K562 (cell line): ENCODE results near the gene GAS2L1. TPM values are rescaled to one million over a fixed set of nuclear protein-coding genes. Genes with fewer than 3 reads are reported as not detected.

ENCODE experiments used
- ADNP ChIP-seq: fragments of 200-800 bp; sonication (Bioruptor generic); IDR thresholded peaks from 2 replicates; pipeline ENCODE4 v1.6.1; 2016; ENCODE audit warnings: missing genetic modification characterization, missing compliant biosample characterization
- ARID4B ChIP-seq: sonication (generic); formaldehyde crosslinking; IDR thresholded peaks from 2 replicates; pipeline ENCODE4 v1.8.0; 2022; ENCODE audit warnings: mild to moderate bottlenecking, missing genetic modification reagents
- C11orf30 ChIP-seq: fragments of 450-650 bp; IDR thresholded peaks from 2 replicates; pipeline ENCODE4 v1.6.1; 2016; ENCODE audit warnings: low read depth, mild to moderate bottlenecking
- CXXC5 ChIP-seq: fragments of 250-450 bp; sonication (Bioruptor Pico); IDR thresholded peaks from 2 replicates; pipeline ENCODE4 v1.8.0; 2022; ENCODE audit warnings: inconsistent platforms, mild to moderate bottlenecking, moderate library complexity
- GATA2 ChIP-seq: sonication (generic); formaldehyde crosslinking; IDR thresholded peaks from 2 replicates; pipeline ENCODE4 v1.4.0; 2020; ENCODE audit warnings: mild to moderate bottlenecking, missing genetic modification reagents
- GATAD2B ChIP-seq: fragments of 450-650 bp; IDR thresholded peaks from 2 replicates; pipeline ENCODE4 v1.6.1; 2017; ENCODE audit warnings: mild to moderate bottlenecking, borderline replicate concordance
- GTF2F1 ChIP-seq: IDR thresholded peaks from 2 replicates; pipeline ENCODE4 v1.6.1; 2011; ENCODE audit warnings: low read depth, low read length, improper control_type of control experiment
- KDM1A ChIP-seq, 2 experiments: fragments of 450-650 bp; IDR thresholded peaks; 2 replicates each; pipeline ENCODE4 v1.6.1; 2016; ENCODE audit warnings: mild to moderate bottlenecking in 2 of 2
- MAZ ChIP-seq, 2 experiments: fragments of 450-650 bp in 1 of 2; sonication (generic) in 1 of 2; formaldehyde crosslinking; IDR thresholded peaks in 1 of 2; conservative IDR thresholded peaks in 1 of 2; 2 replicates each; pipeline versions ENCODE4 v1.4.0 to v1.5.0; 2020; ENCODE audit warnings: mild to moderate bottlenecking in 1 of 2, missing genetic modification reagents in 1 of 2
- NEUROD1 ChIP-seq: fragments of 150-350 bp; IDR thresholded peaks from 2 replicates; pipeline ENCODE4 v1.6.1; 2014; ENCODE audit warnings: borderline replicate concordance, low read length, low read depth; ENCODE audit not compliant: partially characterized antibody
- RAD21 ChIP-seq, 2 experiments: fragments of 250-450 bp in 1 of 2; fragments of 450-650 bp in 1 of 2; sonication (Bioruptor Pico) in 1 of 2; formaldehyde crosslinking in 1 of 2; IDR thresholded peaks in 1 of 2; conservative IDR thresholded peaks in 1 of 2; 2 replicates each; pipeline versions ENCODE4 v1.4.0 to v1.8.0; 2020 to 2022; ENCODE audit warnings: mild to moderate bottlenecking in 2 of 2, moderate library complexity in 1 of 2
- SIX5 ChIP-seq, 2 experiments: IDR thresholded peaks; 2 replicates each; pipeline ENCODE4 v1.6.1; 2011; ENCODE audit warnings: low read length in 2 of 2, borderline replicate concordance in 1 of 2, low read depth in 1 of 2, mild to moderate bottlenecking in 1 of 2, moderate library complexity in 1 of 2; ENCODE audit not compliant: insufficient read depth in 1 of 2
- ZNF140 ChIP-seq: fragments of 250-450 bp; sonication (Bioruptor Pico); IDR thresholded peaks from 2 replicates; pipeline ENCODE4 v1.8.0; 2021; ENCODE audit warnings: moderate library complexity, mild to moderate bottlenecking, inconsistent platforms
- ZNF165 ChIP-seq: fragments of 250-450 bp; sonication (Bioruptor Pico); IDR thresholded peaks from 2 replicates; pipeline ENCODE4 v1.4.0; 2020; ENCODE audit warnings: borderline replicate concordance
- ZNF408 ChIP-seq: fragments of 250-450 bp; sonication (Bioruptor Pico); IDR thresholded peaks from 2 replicates; pipeline ENCODE4 v1.4.0; 2020; ENCODE audit warnings: low read depth, mild to moderate bottlenecking, moderate library complexity
- ZNF445 ChIP-seq: fragments of 250-450 bp; sonication (Bioruptor Pico); IDR thresholded peaks from 2 replicates; pipeline ENCODE4 v1.4.0; 2020; ENCODE audit warnings: low read depth, mild to moderate bottlenecking, moderate library complexity
- ZNF609 ChIP-seq: sonication (generic); formaldehyde crosslinking; IDR thresholded peaks from 2 replicates; pipeline ENCODE4 v1.8.1; 2023; ENCODE audit warnings: missing genetic modification reagents, mild to moderate bottlenecking, borderline replicate concordance
- ZNF766 ChIP-seq: fragments of 200-800 bp; sonication (Bioruptor generic); conservative IDR thresholded peaks from 2 replicates; pipeline ENCODE4 v1.6.1; 2016; ENCODE audit warnings: missing genetic modification characterization, missing compliant biosample characterization
- polyA plus RNA-seq, 8 experiments: library from polyadenylated mRNA; depleted of rRNA in 4 of 8; stranded (reverse) in 5 of 8; unstranded in 3 of 8; fragments of >200 nt; fragmentation: Nextera tagmentation in 2 of 8; fragmentation: Illumina TruSeq in 1 of 8; extraction: Ambion mirVana in 2 of 8; extraction: Trizol in 1 of 8; gene quantifications; 2 replicates each; pipeline versions ENCODE4 v1.2.1 to v1.2.3, GENCODE V29; 2011 to 2014; ENCODE audit warnings: inconsistent platforms in 1 of 8, missing spikeins in 1 of 8
- total RNA-seq, 7 experiments: library from RNA; depleted of rRNA in 6 of 7; stranded (reverse); fragments of >200 nt in 6 of 7; fragmentation: Illumina TruSeq in 2 of 7; extraction: Trizol in 2 of 7; gene quantifications; 2 replicates each; pipeline versions ENCODE4 v1.2.1 to v1.2.3, GENCODE V29; 2011 to 2021; ENCODE audit warnings: low replicate concordance in 1 of 7

GAS2L1 gene
- total and polyA plus RNA-seq, 9 of the 15 experiments (the other 6 are each of a cell fraction or from before 2014, with no cell fraction given), result 0.56 to 19.7 (median 3.2) TPM

GRCh38 chr22:29306175-29306834 is at the start of gene GAS2L1 (continued):
- TF ChIP-seq ZNF609 (CRISPR knock-in tag) (no peak), ZNF766 (CRISPR knock-in tag) (peak; percentile 45; the same call in 1 of the 2 replicates), GATA2 (CRISPR knock-in tag) (no peak), KDM1A (IDR thresholded peaks at IDR 0.05) (0 out of 4 replicates have a peak, but pooled peaks of 1 of the 2 experiments have one; percentile 44), NEUROD1 (peak; percentile 21), ADNP (tag) (0 out of 2 replicates have a peak, but pooled peaks have one; percentile 28), ARID4B (CRISPR knock-in tag) (no peak), ZNF140 (CRISPR knock-in tag) (no peak), MAZ (CRISPR knock-in tag; conservative IDR thresholded peaks at IDR 0.05 in 1 of 2, IDR thresholded peaks at IDR 0.05 in 1 of 2) (peak in 1 of 2 experiments; percentile 87; a peak in 3 of 4 replicates), SIX5 (IDR thresholded peaks at IDR 0.05; ENCODE audit: borderline replicate concordance in 1 of 2, insufficient read depth in 1 of 2, low read depth in 1 of 2, low read length in 2 of 2) (no peak), ZNF165 (no peak), RAD21 (CRISPR knock-in tag; conservative IDR thresholded peaks at IDR 0.05 in 1 of 2, IDR thresholded peaks at IDR 0.05 in 1 of 2) (peak in 1 of 2 experiments; percentile 56; a peak in 2 of 4 replicates), C11orf30 (no peak), CXXC5 (CRISPR knock-in tag) (peak; percentile 23; the same call in 1 of the 2 replicates), GATAD2B (no peak; the same call in 1 of the 2 replicates), ZNF408 (CRISPR knock-in tag) (no peak), GTF2F1 (no peak), ZNF445 (CRISPR knock-in tag) (no peak)
